ENCODE results near the gene CYP27B1.

CYP27B1 gene

DNA sequence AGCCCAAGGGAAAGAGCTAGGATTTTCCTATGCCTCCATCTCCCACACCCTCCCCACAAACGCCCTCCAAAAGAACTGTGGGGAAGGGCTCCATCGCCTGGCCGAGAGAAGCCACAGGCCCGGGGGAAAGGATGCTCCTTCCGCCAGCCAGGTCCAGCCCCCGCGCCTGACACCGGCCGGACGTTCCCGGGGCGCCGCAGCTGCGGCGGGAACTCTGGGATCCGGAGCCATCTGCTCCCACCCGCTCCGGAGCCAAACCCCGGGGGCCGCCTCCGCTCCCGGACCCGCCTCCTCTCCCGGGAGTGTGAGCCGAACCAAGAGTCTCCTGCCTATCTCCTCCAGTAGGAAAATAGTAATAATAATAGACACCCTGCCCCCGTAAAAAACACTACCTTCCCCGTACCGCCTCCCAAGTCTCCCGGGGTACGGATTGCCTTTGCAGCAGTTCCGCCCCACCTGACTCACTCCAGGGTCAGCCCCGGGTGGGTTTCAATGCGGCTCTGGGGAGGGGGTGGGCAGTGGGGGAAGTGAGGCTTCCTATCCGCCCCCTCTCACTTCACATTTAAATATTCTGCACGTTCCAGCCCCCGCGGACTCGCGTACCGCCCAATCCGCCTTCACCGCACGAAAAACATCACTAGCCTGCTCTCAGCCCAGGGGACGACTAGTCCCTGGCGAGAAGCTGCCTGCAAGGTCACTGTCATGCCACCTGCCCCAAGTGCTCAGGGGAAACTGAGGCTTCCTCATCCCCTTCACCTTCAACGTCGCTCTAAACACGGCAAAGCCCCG lies 30.7 kb downstream of the CYP27B1 start:
- no peak for DNase-seq (ENCODE audit: low read depth in 2 of 2)

- no peak for DNase-seq (ENCODE audit: low read depth in 2 of 2)
Measured at GRCh38 chr12:57735198-57735855, 31.6 kb downstream of the CYP27B1 start.

DNA sequence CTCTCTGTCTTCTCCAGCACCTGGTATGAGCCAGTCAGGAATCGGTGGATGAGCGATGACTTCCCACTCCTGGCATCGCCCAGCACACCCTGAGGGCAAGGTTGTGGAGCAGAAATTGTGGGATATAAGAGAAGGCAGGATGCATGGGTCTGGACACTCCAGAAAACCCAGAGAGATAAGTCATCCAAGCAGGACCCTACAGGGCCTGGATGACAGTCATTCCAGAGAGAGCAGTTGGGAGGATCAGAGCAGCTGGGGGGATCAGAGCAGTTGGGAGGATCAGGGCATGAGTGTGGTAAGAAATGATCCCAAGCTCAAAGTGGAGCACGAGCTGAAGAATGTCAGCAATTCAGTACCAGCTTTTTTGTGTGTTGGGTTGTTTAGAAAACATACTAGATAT lies 32.3 kb downstream of the CYP27B1 start:
- DNase-seq (ENCODE audit: low read depth in 2 of 2) = no peak

DNA sequence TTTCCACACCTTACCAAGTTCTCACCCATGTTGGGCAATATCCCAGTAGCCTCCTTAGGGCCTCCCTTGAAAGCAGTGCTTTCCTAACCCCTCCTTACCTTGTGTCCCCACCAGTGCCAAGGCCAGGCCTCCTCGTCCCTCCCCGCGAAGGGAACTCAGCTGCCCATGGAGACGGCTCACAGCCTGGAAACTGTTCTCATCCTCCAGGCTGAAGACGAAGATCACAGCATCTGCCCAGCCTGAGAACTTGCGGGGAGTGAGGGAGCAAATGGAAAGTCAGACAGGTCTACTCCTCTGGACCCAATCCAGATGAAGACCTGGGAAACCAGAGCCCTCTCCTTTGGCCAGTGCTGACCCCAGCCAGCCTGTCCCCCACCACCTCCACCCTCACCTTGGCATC lies 33.0 kb downstream of the CYP27B1 start:
- no peak for DNase-seq (ENCODE audit: low read depth in 2 of 2)

DNA sequence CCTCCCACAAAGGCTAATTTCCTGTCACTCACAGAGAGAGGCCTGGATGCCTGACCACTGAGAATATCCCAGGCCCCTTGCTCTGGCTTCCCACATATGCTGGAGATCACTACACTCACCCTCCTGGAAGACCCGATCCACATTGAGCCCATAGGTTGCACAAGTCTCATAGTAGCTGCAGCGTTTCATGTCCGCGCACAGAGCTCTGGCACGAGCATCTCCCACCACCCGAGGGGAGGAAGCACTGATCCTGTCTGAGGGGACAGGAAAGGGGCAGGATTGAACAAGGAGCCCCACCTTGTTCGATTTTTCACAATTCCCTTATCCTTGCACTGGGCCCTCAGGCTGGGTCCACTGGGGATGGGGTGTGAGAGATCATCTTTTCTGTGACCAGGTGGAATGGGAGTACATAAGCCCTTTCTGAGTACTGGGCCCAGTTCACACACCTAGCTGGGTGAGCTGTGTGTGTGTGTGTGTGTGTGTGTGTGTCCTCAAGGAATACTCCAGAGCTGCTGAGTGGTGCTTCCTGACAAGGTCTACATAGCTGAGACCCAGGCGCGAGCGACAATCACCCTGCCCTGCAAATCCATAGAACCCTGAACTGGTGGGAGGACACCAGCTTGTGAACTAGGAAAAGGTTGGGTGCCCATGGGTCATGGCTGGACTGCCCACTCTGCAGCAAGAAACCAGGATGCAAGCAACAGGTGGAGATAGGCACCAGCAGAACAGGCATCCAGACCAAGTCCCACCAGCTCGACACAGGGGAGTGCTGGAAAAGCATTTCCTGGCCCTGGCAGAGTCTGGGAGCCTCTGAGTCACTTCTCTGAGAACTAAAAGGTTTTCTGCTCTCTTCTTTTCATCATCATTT lies 33.9 kb downstream of the CYP27B1 start:
- no peak for DNase-seq (ENCODE audit: low read depth in 2 of 2)

DNA sequence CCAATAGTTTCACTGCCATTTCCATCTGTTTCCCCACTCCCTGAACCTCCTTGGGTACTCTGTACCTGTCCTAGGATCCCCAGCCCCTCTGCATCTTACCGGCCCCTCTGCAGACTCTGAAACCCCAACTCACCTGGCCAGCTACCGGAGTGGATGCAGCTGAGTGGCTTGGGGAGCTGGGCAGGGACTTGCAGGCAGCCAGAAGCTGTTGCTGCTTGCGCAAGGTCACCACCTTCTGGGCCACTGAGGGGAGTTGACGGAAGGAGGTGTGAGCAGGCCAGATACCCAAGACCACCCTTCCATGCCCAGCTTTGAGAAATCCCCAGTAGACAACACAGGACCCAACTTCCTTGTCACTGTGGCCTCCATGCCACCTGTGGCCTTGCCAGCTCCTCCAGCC lies 34.6 kb downstream of the CYP27B1 start:
- no peak for DNase-seq (ENCODE audit: low read depth in 2 of 2)

GRCh38 chr12:57731411-57732080 lies 35.3 kb downstream of the CYP27B1 start:
- no peak for DNase-seq (ENCODE audit: low read depth in 2 of 2)

DNA sequence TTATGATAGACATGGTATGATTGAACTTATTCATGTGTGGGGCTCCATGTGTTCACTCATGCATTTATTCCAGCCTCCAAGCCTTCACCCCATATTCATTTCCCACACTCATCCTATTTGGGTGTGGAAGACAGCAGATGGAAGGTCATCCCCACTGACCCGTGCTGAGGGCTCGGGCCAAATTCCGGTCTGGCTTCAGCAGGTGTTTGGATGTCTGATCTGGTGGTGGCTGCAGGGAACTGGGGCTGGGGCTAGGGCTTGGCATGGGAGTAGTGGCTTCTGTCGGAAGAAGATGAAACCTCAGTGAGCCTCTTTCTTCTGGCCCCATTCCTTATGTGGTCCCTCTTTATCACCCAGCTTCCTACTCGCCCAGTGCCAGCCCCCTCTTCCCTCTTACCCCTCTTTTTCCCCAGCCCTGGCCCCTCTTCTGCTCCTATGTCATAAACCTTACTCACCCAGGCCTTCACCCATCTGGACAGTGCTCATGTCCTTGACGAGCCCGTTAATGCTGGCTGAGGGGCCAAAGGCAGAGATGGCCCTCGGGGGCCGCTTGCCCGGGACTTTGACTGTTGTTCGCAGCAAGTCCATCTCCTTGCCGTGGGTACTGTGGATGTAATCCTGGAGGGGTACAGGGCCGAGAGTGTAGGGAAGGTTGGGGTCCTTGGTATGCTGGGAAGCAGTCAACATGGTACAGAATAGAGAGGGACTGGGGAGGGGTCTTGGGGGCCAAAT lies 36.4 kb downstream of the CYP27B1 start:
- no peak for DNase-seq (ENCODE audit: low read depth in 2 of 2)

DNA sequence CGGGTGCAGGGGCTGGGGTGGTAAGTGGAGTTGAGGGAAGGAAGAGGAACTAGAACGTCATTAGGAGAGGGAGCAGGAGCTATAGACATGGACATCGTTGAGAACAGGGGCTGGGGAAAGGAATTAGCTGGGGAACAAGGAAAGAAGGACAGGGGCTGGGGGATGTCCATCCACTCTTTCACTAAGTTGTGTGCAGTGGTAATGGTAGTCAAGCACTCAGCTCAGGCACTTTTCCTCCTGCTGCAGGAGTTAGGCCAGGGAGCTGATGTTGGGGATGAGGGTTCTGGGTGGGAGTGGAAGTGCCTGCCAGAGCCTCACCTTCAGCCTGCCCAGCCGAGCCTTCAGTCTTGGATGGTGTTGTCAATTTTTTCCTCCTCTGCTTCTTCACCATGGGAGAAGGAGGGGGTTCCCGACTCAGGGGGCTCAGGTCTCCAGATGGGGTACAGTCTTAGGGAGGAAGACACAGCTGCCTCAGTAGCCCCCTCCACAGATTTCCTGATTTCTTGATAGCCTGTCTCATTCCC lies 37.5 kb downstream of the CYP27B1 start:
- DNase-seq (ENCODE audit: low read depth in 2 of 2) = no peak

DNA sequence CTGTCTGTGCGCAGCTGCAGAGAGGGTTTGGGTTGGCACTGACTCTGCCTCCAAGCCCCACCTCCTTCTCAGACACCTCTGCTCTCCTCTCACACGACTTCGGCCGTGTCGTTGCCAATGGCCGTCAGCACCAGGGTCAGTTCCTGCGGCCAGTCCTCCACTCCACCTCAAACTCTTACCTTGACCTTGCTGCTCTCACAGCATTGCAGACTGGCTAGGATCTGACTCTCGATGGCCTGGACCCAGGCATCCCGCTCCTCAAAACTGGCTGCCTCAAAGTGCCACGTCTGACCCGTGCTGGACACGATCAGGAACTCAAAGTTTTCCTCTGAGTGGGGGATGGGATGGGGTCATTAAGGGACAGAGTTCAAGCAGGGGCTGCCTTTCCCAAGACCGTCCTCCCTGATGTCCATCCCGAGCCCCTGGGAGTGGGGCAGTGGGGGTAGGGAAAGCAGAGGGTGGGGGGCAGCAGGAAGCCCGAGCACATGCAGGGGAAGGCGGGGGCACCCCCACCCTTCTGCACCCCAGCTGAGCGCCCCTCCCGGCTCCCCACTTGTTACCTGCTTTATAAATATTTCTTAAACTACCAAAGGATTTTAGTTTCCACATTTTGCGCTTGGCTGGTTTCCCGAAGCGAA lies 39.0 kb downstream of the CYP27B1 start:
- no peak for DNase-seq (ENCODE audit: low read depth in 2 of 2)

GRCh38 chr12:57726884-57727757 lies 39.8 kb downstream of the CYP27B1 start:
- no peak for DNase-seq (ENCODE audit: low read depth in 2 of 2)

GRCh38 chr12:57726151-57726883 lies 40.6 kb downstream of the CYP27B1 start:
- no peak for DNase-seq (ENCODE audit: low read depth in 2 of 2)

DNA sequence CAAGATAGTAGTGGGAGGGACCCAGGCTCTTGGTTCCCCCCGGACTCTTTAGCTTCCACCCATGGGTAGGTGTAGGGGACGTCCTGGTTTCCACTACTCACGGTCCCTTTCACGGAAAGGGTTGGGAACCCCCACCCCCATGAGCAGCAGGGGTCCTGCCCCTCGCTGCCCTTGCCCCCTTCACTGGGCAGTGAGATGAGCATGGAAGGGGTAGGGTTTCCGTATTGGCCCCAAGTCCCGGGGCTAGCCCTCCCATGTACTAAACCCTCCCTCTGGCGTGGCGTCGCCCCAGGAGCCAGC lies 41.1 kb downstream of the CYP27B1 start:
- no peak for DNase-seq (ENCODE audit: low read depth in 2 of 2)

- no peak for DNase-seq (ENCODE audit: low read depth in 2 of 2)
Measured at GRCh38 chr12:57724936-57725740, 41.7 kb downstream of the CYP27B1 start.

GRCh38 chr12:57724003-57724935 lies 42.6 kb downstream of the CYP27B1 start:
- DNase-seq (ENCODE audit: low read depth in 2 of 2) = no peak

GRCh38 chr12:57723630-57723962 lies 43.3 kb downstream of the CYP27B1 start:
- DNase-seq (ENCODE audit: low read depth in 2 of 2) = no peak

All from stimulated activated CD4-positive, alpha-beta T cell treated with anti-CD3 and anti-CD28 coated beads, Interleukin-12 subunit alpha, Interleukin-12 subunit beta, amount 100 ng/mL, for 24 hours (primary cell).